KG1 (cell line): ENCODE results near the gene BCAN.

ENCODE experiments used
- DNase-seq: peaks from one replicate; lab custom pipeline; 2025; lab: John Stamatoyannopoulos, UW

The BCAN gene

GRCh38 chr1:156700736-156701531, 59.0 kb downstream of the BCAN start:
- no peak for DNase-seq

- no peak for DNase-seq
Measured at GRCh38 chr1:156703336-156703735, 61.4 kb downstream of the BCAN start.

DNA sequence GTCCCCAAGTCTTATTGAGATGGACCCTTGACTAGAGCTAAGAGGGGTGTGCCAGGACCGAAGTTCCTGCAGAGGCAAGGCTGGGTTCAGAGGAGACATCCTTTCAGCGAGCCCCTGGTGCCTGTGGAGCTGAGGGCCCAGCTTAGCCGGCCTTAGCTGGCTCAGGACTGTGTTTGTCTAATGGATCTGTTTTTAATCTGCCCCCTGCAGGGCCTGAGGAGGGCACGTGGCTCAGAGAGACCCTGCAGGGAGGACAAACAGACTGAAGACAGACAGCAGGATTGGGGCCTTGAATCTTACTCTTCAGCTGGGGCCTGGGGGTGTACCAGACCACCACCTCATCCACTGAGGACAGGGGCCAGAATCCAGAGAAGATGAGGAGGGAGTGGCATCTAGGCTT, 61.8 kb downstream of the BCAN start:
- DNase-seq: no peak

DNA sequence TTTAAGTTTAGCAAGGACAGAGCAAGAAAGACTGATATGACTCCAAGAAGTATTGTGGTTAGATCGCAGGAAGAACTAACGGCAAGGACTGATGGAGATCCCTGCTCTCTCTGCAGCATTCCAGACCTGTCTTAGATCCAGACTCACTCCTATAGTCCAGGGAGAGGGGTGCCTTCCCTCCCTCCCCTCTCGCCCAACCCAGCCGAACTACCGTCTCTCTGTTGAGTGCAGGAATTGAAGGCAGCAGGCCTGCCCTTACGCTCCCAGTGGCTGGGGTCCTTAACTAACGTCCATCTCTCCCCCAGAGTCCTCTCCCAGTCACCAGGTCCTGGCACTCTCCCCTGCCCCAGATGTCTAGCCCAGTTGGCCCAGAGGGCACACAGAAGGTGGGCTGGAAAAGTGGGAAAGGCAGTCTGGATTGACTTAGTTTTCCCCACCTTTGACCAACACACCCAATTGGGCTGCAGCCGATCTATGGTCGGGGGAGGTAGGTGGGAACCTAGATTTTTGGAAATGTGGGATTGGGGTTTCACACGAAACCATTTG, 62.3 kb downstream of the BCAN start:
- no peak for DNase-seq

GRCh38 chr1:156704930-156705320, 63.0 kb downstream of the BCAN start:
- DNase-seq: no peak

DNA sequence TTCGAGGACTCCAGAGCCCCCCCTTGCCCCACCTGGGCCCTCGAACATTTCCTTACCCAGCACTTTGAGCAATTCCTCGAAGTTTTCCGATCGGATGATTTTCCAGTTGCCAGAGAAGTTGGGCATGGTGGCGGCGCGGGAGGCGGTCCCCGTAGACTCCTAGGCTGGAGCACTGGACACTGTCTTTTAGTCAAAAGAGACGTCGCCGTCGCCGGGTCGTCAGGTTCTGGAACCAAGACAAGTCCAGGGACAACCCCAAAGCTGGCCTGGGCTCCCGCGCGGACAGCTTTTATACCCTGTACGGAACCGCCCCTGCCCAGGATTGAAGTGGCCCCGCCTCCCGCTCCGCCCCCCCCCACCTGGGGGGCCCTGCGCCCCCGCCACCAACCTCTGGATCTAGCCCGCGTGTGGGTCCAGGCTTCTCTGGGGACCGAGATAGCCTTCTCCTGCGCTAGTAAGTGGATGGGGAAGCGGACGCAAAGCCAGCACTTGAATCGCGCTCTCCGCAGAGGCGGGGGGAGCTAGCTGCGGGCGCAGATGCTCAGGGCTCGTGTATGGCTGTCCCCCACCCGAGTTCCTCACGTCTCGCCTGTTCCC, 63.5 kb downstream of the BCAN start, which contains the start of gene CRABP2:
Gene CRABP2 (minus strand): TSS at position 263 of the 597 bp plus-strand sequence. CDS start 137 bp downstream, at position 126.
- no peak for DNase-seq

GRCh38 chr1:156705918-156706656, 64.2 kb downstream of the BCAN start:
- DNase-seq: no peak

- no peak for DNase-seq
Measured at GRCh38 chr1:156706657-156707416, 64.9 kb downstream of the BCAN start.

GRCh38 chr1:156707417-156708217, 65.7 kb downstream of the BCAN start:
- DNase-seq: no peak

DNA sequence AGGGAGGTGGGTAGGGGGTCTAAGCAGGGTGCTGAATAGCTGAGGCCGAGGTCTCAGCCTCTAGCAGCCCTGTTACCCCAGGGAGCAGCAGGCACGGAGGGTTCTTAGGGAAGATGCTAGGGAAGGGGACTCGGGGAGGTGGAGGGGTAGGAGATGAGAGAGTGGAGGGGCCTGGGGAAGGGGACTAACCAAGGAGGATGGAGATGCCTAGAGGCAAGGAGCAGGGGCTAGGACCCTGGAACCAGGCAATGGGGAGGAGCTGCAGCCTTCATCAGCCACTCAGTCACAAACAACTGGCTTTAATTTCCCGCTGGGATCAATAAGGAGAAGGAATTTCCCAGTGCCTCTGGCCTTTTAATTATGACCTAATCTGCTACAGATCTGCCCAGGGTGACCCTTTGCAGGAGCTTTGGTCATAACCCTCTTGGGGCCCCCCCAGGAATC, 66.3 kb downstream of the BCAN start:
- no peak for DNase-seq

DNA sequence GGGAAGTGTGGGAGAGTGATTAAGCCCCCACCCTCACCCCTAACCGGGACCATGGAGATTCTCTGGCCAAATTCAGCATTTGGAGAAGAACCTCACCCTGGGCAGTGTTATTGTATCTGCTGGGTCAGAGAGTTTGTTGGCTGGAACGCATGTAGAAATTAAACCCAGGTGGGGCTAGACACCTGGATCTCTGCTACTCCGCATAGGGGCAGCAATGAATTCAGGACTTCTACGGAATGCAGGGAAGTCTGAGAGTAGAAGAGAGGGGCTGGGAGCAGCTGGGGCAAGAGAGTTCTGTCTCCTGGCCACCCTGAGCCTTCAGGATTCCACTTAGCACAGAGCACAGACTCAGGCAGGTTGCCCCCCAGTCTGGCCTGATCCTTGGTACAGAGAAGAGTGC, 67.1 kb downstream of the BCAN start:
- DNase-seq: no peak
